ENCODE results near the gene PTPRN2. TPM values are rescaled to one million over a fixed set of nuclear protein-coding genes. Genes with fewer than 3 reads are reported as not detected.

PTPRN2 gene
- polyA plus RNA-seq, 4 donors: 1.6 to 11.7 (median 4.0) TPM

GRCh38 chr7:157884461-157885062, 703.1 kb downstream of the PTPRN2 start:
- no peak overlapping the region for H3K4me3 ChIP-seq (ENCODE audit: low read depth in 1 of 3, low read length in 3 of 3)
- no peak overlapping the region for H3K27ac ChIP-seq (ENCODE audit: low read depth in 1 of 3, low read length in 2 of 3)
- H3K9me3 ChIP-seq (ENCODE audit: control insufficient read depth in 2 of 2, insufficient read depth in 1 of 2, low read depth in 1 of 2, low read length in 1 of 2): peaks cover 2 to 20% of the 10 kb centered on the region in 2 donors
- WGBS, 3 donors: 84 to 86% (median 84%) methylated on average over 9 of the region's 9 CpGs
- H3K36me3 ChIP-seq (ENCODE audit: control insufficient read depth in 3 of 3, insufficient read depth in 2 of 3, low read depth in 1 of 3, low read length in 3 of 3): no peaks in the 10 kb centered on the region
- DNase-seq (no peak), FAIRE-seq (no peak)
- H3K27me3 ChIP-seq (ENCODE audit: control insufficient read depth in 3 of 3, insufficient read depth in 3 of 3, low read length in 3 of 3): no peaks in the 10 kb centered on the region
- no peaks in the 10 kb centered on the region for H3K4me1 ChIP-seq (ENCODE audit: control insufficient read depth in 3 of 3, insufficient read depth in 2 of 3, low read depth in 1 of 3, low read length in 2 of 3)

DNA sequence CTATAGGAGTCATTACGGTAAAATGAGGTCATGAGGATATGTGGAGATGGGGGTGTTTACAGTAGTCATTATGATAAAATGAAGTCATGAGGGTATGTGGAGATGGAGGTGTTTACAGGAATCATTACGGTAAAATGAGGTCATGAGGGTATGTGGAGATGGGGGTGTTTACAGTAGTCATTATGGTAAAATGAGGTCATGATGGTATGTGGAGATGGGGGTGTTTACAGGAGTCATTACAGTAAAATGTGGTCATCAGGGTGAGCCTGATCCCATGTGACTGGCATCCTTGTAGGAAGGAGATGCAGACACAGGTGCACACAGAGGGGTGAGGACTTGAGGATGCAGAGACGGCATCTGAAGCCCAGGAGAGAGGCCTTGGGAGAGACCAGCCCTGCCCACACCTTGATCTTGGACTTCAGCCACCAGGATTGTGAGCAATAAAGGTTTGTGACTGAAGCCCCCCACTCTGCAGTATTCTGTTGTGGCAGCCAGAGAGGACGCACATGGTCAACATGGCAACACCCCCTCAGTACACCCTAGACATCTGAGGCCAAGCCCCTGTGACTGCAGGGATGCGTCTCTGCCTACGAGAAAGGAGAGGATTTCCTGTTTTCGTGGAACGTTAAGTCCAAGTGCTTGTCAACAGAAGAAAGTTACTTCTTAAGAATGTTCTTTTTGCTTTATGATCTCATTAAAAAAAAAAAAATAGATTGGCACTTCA, 706.4 kb downstream of the PTPRN2 start:
- Histone ChIP-seq H3K36me3 (ENCODE audit: control insufficient read depth in 3 of 3, insufficient read depth in 2 of 3, low read depth in 1 of 3, low read length in 3 of 3) (no peaks in the 10 kb centered on the region), H3K27me3 (ENCODE audit: control insufficient read depth in 3 of 3, insufficient read depth in 3 of 3, low read length in 3 of 3) (no peaks in the 10 kb centered on the region), H3K4me1 (ENCODE audit: control insufficient read depth in 3 of 3, insufficient read depth in 2 of 3, low read depth in 1 of 3, low read length in 2 of 3) (no peaks in the 10 kb centered on the region), H3K9me3 (ENCODE audit: control insufficient read depth in 2 of 2, insufficient read depth in 1 of 2, low read depth in 1 of 2, low read length in 1 of 2) (peaks cover 2 to 24% of the 10 kb centered on the region in 2 donors), H3K27ac (ENCODE audit: low read depth in 1 of 3, low read length in 2 of 3) (no peak overlapping the region), H3K4me3 (ENCODE audit: low read depth in 1 of 3, low read length in 3 of 3) (no peak overlapping the region)
- FAIRE-seq (no peak), DNase-seq (no peak)
- WGBS, 3 donors: 76 to 90% (median 85%) methylated on average over 8 of the region's 8 CpGs

DNA sequence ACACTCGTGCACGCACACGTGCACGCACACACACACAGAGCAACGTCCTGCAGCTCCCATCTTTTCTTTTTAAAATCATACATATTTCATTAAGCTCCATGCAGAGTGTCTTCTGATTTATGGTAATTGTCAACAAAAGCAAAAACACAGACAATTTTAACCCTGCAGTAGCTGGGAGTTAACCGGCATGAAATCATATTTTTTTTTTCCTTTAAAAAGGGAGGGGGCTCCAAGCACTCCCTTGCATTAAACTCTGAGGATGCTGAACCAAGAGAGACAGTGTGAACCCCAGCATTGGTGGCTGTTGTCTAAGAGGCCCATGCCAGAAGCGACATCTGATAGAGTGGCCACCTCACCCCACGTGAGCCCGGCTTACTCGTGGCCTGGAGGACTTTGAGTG, 708.2 kb downstream of the PTPRN2 start:
- FAIRE-seq (no peak), DNase-seq (no peak)
- 87 to 93% (median 89%) methylated on average over 10 of the region's 10 CpGs for WGBS, 3 donors
- Histone ChIP-seq H3K4me3 (ENCODE audit: low read depth in 1 of 3, low read length in 3 of 3) (no peak overlapping the region), H3K27ac (ENCODE audit: low read depth in 1 of 3, low read length in 2 of 3) (no peak overlapping the region), H3K4me1 (ENCODE audit: control insufficient read depth in 3 of 3, insufficient read depth in 2 of 3, low read depth in 1 of 3, low read length in 2 of 3) (no peaks in the 10 kb centered on the region), H3K27me3 (ENCODE audit: control insufficient read depth in 3 of 3, insufficient read depth in 3 of 3, low read length in 3 of 3) (no peaks in the 10 kb centered on the region), H3K9me3 (ENCODE audit: control insufficient read depth in 2 of 2, insufficient read depth in 1 of 2, low read depth in 1 of 2, low read length in 1 of 2) (peaks cover 2 to 13% of the 10 kb centered on the region in 2 donors), H3K36me3 (ENCODE audit: control insufficient read depth in 3 of 3, insufficient read depth in 2 of 3, low read depth in 1 of 3, low read length in 3 of 3) (no peaks in the 10 kb centered on the region)

DNA sequence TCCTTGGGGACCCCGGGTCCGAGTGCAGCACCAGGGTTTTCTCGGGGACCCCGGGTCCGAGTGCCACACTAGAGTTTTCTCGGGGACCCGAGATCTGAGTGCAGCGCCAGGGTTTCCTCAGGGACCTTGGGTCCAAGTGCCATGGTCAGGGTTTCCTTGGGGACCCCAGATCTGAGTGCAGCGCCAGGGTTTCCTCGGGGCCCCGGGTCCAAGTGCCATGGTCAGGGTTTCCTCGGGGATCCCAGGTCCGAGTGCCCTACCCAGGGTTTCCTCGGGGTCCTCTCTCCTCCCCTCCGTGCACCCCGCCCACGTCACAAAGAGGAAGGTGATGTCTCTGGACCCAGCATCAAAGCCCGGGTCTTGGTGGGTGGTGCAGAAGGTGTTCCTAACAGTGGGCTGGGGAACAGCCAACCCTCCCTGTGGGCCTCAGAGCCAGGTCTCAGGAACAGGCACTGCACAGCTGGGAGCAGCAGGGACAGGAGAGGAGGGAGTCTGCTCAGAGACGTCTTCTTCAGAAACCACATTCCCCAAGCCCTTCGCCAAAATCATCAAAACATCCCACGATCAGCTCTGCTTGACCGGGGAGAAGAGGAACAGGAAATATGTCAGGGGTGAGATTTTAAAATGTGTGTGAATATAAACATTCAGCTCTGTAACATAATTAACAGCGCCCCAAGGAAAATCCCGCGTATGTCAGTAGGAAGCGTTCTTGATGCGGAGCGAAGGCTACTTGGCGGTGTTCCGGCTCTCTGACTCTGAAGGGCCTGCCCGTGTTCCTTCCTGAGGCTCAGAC, 710.1 kb downstream of the PTPRN2 start:
- 75 to 83% (median 75%) methylated on average over 30 to 31 of the region's 31 CpGs for WGBS, 3 donors
- no peak for FAIRE-seq
- no peak for DNase-seq

GRCh38 chr7:157876469-157877285, 710.9 kb downstream of the PTPRN2 start:
- Histone ChIP-seq H3K27ac (ENCODE audit: low read depth in 1 of 3, low read length in 2 of 3) (no peak overlapping the region), H3K9me3 (ENCODE audit: control insufficient read depth in 2 of 2, insufficient read depth in 1 of 2, low read depth in 1 of 2, low read length in 1 of 2) (peaks cover 2 to 10% of the 10 kb centered on the region in 2 donors), H3K27me3 (ENCODE audit: control insufficient read depth in 3 of 3, insufficient read depth in 3 of 3, low read length in 3 of 3) (no peaks in the 10 kb centered on the region), H3K4me1 (ENCODE audit: control insufficient read depth in 3 of 3, insufficient read depth in 2 of 3, low read depth in 1 of 3, low read length in 2 of 3) (no peaks in the 10 kb centered on the region), H3K36me3 (ENCODE audit: control insufficient read depth in 3 of 3, insufficient read depth in 2 of 3, low read depth in 1 of 3, low read length in 3 of 3) (no peaks in the 10 kb centered on the region), H3K4me3 (ENCODE audit: low read depth in 1 of 3, low read length in 3 of 3) (no peak overlapping the region)
- DNase-seq (no peak), FAIRE-seq (no peak)
- 75 to 77% (median 75%) methylated on average over 35 to 36 of the region's 36 CpGs for WGBS, 3 donors

More for the DNA sequence above, 710.1 kb downstream of the PTPRN2 start:
- Histone ChIP-seq H3K27me3 (ENCODE audit: control insufficient read depth in 3 of 3, insufficient read depth in 3 of 3, low read length in 3 of 3) (no peaks in the 10 kb centered on the region), H3K27ac (ENCODE audit: low read depth in 1 of 3, low read length in 2 of 3) (no peak overlapping the region), H3K36me3 (ENCODE audit: control insufficient read depth in 3 of 3, insufficient read depth in 2 of 3, low read depth in 1 of 3, low read length in 3 of 3) (no peaks in the 10 kb centered on the region), H3K4me3 (ENCODE audit: low read depth in 1 of 3, low read length in 3 of 3) (no peak overlapping the region), H3K9me3 (ENCODE audit: control insufficient read depth in 2 of 2, insufficient read depth in 1 of 2, low read depth in 1 of 2, low read length in 1 of 2) (peaks cover 2 to 13% of the 10 kb centered on the region in 2 donors), H3K4me1 (ENCODE audit: control insufficient read depth in 3 of 3, insufficient read depth in 2 of 3, low read depth in 1 of 3, low read length in 2 of 3) (no peaks in the 10 kb centered on the region)

DNA sequence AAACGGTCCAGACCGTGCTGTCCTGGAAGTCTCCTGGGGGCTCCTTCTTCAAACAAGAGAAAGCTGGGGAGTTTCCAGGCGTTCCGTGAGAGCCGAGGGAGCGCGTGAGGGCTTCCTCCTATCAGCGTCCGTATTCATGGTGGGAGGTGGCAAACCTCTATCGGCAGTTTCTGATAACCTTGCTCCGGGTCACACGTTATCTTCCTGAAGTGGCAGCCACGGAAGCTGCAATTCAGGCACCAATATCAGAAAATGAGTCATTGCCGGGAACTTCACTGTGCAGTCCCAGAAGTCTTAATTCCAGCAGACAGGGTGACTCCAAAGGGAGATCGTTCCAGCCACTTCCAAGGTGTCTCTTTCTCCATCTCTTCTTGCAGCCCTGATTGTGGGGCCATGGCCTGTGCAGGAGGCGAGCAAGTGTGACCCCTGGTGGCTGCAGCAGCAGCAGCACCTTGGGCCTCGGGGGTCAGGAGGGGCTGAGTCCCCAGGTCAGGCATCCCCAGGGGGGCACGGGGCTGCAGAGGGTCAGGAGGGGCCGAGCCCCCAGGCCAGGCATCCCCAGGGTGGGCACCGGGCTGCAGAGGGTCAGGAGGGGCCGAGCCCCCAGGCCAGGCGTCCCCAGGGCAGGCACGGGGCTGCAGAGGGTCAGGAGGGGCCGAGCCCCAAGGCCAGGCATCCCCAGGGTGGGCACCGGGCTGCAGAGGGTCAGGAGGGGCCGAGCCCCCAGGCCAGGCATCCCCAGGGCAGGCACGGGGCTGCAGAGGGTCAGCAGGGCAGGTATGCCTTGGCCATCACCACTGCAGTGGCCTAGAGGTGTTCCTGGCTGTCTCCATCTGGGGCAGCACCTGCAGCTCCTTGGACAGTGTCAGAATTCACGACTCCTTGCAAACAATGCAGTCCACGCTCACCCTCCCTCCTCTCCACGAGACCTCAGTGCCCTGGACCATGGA, 712.1 kb downstream of the PTPRN2 start:
- peaks cover 2 to 10% of the 10 kb centered on the region in 2 donors for H3K9me3 ChIP-seq (ENCODE audit: control insufficient read depth in 2 of 2, insufficient read depth in 1 of 2, low read depth in 1 of 2, low read length in 1 of 2)
- no peak overlapping the region for H3K4me3 ChIP-seq (ENCODE audit: low read depth in 1 of 3, low read length in 3 of 3)
- WGBS, 3 donors: 20 to 28% (median 28%) methylated on average over 24 to 30 of the region's 30 CpGs
- no peaks in the 10 kb centered on the region for H3K36me3 ChIP-seq (ENCODE audit: control insufficient read depth in 3 of 3, insufficient read depth in 2 of 3, low read depth in 1 of 3, low read length in 3 of 3)
- FAIRE-seq (no peak), DNase-seq (peak; percentile 6 to 13)
- H3K27me3 ChIP-seq (ENCODE audit: control insufficient read depth in 3 of 3, insufficient read depth in 3 of 3, low read length in 3 of 3): no peaks in the 10 kb centered on the region
- H3K27ac ChIP-seq (ENCODE audit: low read depth in 1 of 3, low read length in 2 of 3): no peak overlapping the region
- no peaks in the 10 kb centered on the region for H3K4me1 ChIP-seq (ENCODE audit: control insufficient read depth in 3 of 3, insufficient read depth in 2 of 3, low read depth in 1 of 3, low read length in 2 of 3)

DNA sequence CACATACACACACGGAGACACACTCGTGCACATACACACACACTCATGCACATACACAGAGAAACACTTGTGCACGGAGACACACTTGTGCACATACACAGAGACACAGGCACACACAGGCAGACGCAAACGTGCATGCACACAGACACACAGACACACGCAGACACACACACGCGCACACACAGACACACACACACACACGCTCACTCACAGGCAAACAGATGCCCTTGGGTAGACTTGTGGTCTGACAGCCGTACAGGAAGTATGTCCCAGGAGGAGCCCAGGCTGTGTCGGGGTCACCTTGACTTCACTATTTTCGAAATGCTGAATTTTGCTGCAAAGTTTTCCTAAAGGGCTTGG, 712.8 kb downstream of the PTPRN2 start:
- no peaks in the 10 kb centered on the region for H3K27me3 ChIP-seq (ENCODE audit: control insufficient read depth in 3 of 3, insufficient read depth in 3 of 3, low read length in 3 of 3)
- H3K27ac ChIP-seq (ENCODE audit: low read depth in 1 of 3, low read length in 2 of 3): no peak overlapping the region
- no peak for FAIRE-seq
- 57 to 67% (median 67%) methylated on average over 12 of the region's 12 CpGs for WGBS, 3 donors
- no peaks in the 10 kb centered on the region for H3K4me1 ChIP-seq (ENCODE audit: control insufficient read depth in 3 of 3, insufficient read depth in 2 of 3, low read depth in 1 of 3, low read length in 2 of 3)
- peaks cover 0 to 8% of the 10 kb centered on the region in 2 donors for H3K9me3 ChIP-seq (ENCODE audit: control insufficient read depth in 2 of 2, insufficient read depth in 1 of 2, low read depth in 1 of 2, low read length in 1 of 2)
- H3K4me3 ChIP-seq (ENCODE audit: low read depth in 1 of 3, low read length in 3 of 3): no peak overlapping the region
- H3K36me3 ChIP-seq (ENCODE audit: control insufficient read depth in 3 of 3, insufficient read depth in 2 of 3, low read depth in 1 of 3, low read length in 3 of 3): no peaks in the 10 kb centered on the region
- DNase-seq: no peak
